Activated naive CD4-positive, alpha-beta T cell treated with anti-CD3 and anti-CD28 coated beads, Interleukin-2, amount 10 ng/mL, durations not matched to agents 7 days and 5 days (primary cell): Measurements from ENCODE around the gene GYPB.
"Not testable (repeated sequence)": the region's sequence is repeated elsewhere in the genome, so short reads cannot be mapped to it uniquely, and the experiment has no call there.

ENCODE experiments used
- CTCF ChIA-PET: fragments of 350-600 bp; sonication (Branson Sonifier 250); formaldehyde crosslinking; loops from one replicate; lab custom pipeline; 2021; ENCODE audit warnings: antibody characterized with exemption; lab: Charles Lee
- DNase-seq: peaks from one replicate; pipeline ENCODE4 v3.0.0-alpha.2; 2020
- H3K27ac Mint-ChIP-seq: one replicate; pipeline ENCODE4 v1.8.0; 2021; ENCODE audit warnings: mild to moderate bottlenecking, moderate library complexity, mixed read lengths
- H3K27me3 Mint-ChIP-seq: one replicate; pipeline ENCODE4 v1.8.0; 2021; ENCODE audit warnings: mild to moderate bottlenecking, mixed read lengths
- H3K36me3 Mint-ChIP-seq: one replicate; pipeline ENCODE4 v1.8.0; 2021; ENCODE audit warnings: mixed read lengths
- H3K4me1 Mint-ChIP-seq: one replicate; pipeline ENCODE4 v1.8.0; 2021; ENCODE audit warnings: mixed read lengths
- H3K4me3 Mint-ChIP-seq: one replicate; pipeline ENCODE4 v1.8.0; 2021; ENCODE audit warnings: mild to moderate bottlenecking, moderate library complexity, mixed read lengths
- H3K9me3 Mint-ChIP-seq: one replicate; pipeline ENCODE4 v1.8.0; 2021; ENCODE audit warnings: mixed read lengths

The GYPB gene

GRCh38 chr4:144024399-144025053 lies 5.3 kb upstream of the GYPB start:
- H3K4me1 Mint-ChIP-seq, DNase-seq, H3K4me3 Mint-ChIP-seq, CTCF ChIA-PET, H3K27me3 Mint-ChIP-seq, H3K36me3 Mint-ChIP-seq, H3K9me3 Mint-ChIP-seq, H3K27ac Mint-ChIP-seq: not testable (repeated sequence)

GRCh38 chr4:144022772-144023400 lies 3.7 kb upstream of the GYPB start:
- not testable (repeated sequence) for H3K36me3 Mint-ChIP-seq

GRCh38 chr4:144021336-144021990 lies 2.3 kb upstream of the GYPB start:
- H3K27me3 Mint-ChIP-seq, H3K4me3 Mint-ChIP-seq, H3K9me3 Mint-ChIP-seq, CTCF ChIA-PET, H3K4me1 Mint-ChIP-seq, H3K27ac Mint-ChIP-seq, H3K36me3 Mint-ChIP-seq, DNase-seq: not testable (repeated sequence)

More at GRCh38 chr4:144022772-144023400, 3.7 kb upstream of the GYPB start:
- H3K4me3 Mint-ChIP-seq, H3K9me3 Mint-ChIP-seq, H3K27me3 Mint-ChIP-seq, H3K27ac Mint-ChIP-seq, H3K4me1 Mint-ChIP-seq, DNase-seq, CTCF ChIA-PET: not testable (repeated sequence)

GRCh38 chr4:144018223-144019000 lies 768 bp downstream of the GYPB start:
- CTCF ChIA-PET, H3K27ac Mint-ChIP-seq, H3K27me3 Mint-ChIP-seq, H3K4me1 Mint-ChIP-seq, H3K36me3 Mint-ChIP-seq, DNase-seq, H3K9me3 Mint-ChIP-seq, H3K4me3 Mint-ChIP-seq: not testable (repeated sequence)

GRCh38 chr4:144017271-144017670 lies 1.9 kb downstream of the GYPB start:
- not testable (repeated sequence) for H3K9me3 Mint-ChIP-seq, H3K36me3 Mint-ChIP-seq, H3K4me3 Mint-ChIP-seq, H3K4me1 Mint-ChIP-seq, H3K27me3 Mint-ChIP-seq, DNase-seq, H3K27ac Mint-ChIP-seq
- CTCF ChIA-PET = interaction anchor here (0.5 kb wide), 1 partner anchor 1694 kb away, joined by 3 read pairs; no protein-coding TSS in a partner anchor

- DNase-seq, CTCF ChIA-PET, H3K4me1 Mint-ChIP-seq, H3K27ac Mint-ChIP-seq, H3K27me3 Mint-ChIP-seq, H3K9me3 Mint-ChIP-seq, H3K36me3 Mint-ChIP-seq, H3K4me3 Mint-ChIP-seq: not testable (repeated sequence)
These were observed 3.0 kb downstream of the GYPB start for GRCh38 chr4:144016057-144016605.

- Mint-ChIP-seq H3K4me1 (no peaks in the 10 kb centered on the region), H3K4me3 (no peak overlapping the region), H3K27ac (no peak overlapping the region), H3K9me3 (no peaks in the 10 kb centered on the region), H3K27me3 (no peaks in the 10 kb centered on the region), H3K36me3 (no peaks in the 10 kb centered on the region)
- DNase-seq = no peak
- CTCF ChIA-PET = no interaction called here
These were observed 4.4 kb downstream of the GYPB start for GRCh38 chr4:144014808-144015207.

- DNase-seq, H3K4me3 Mint-ChIP-seq, H3K9me3 Mint-ChIP-seq, H3K27me3 Mint-ChIP-seq, H3K36me3 Mint-ChIP-seq, CTCF ChIA-PET, H3K27ac Mint-ChIP-seq, H3K4me1 Mint-ChIP-seq: not testable (repeated sequence)
These were observed 10.6 kb downstream of the GYPB start for GRCh38 chr4:144008602-144009001.

GRCh38 chr4:144007960-144008359 lies 11.2 kb downstream of the GYPB start:
- H3K27me3 Mint-ChIP-seq, H3K4me1 Mint-ChIP-seq, H3K36me3 Mint-ChIP-seq, DNase-seq, CTCF ChIA-PET, H3K9me3 Mint-ChIP-seq, H3K4me3 Mint-ChIP-seq, H3K27ac Mint-ChIP-seq: not testable (repeated sequence)

GRCh38 chr4:144006200-144006803 lies 12.9 kb downstream of the GYPB start:
- H3K4me3 Mint-ChIP-seq, H3K36me3 Mint-ChIP-seq, H3K27ac Mint-ChIP-seq, DNase-seq, CTCF ChIA-PET, H3K9me3 Mint-ChIP-seq, H3K4me1 Mint-ChIP-seq, H3K27me3 Mint-ChIP-seq: not testable (repeated sequence)

GRCh38 chr4:144005558-144005953 lies 13.6 kb downstream of the GYPB start:
- H3K4me3 Mint-ChIP-seq, H3K27me3 Mint-ChIP-seq, H3K36me3 Mint-ChIP-seq, H3K27ac Mint-ChIP-seq, DNase-seq, H3K4me1 Mint-ChIP-seq, H3K9me3 Mint-ChIP-seq, CTCF ChIA-PET: not testable (repeated sequence)

GRCh38 chr4:144004868-144005557 lies 14.2 kb downstream of the GYPB start:
- DNase-seq, CTCF ChIA-PET, H3K4me1 Mint-ChIP-seq, H3K9me3 Mint-ChIP-seq, H3K27ac Mint-ChIP-seq, H3K27me3 Mint-ChIP-seq, H3K36me3 Mint-ChIP-seq, H3K4me3 Mint-ChIP-seq: not testable (repeated sequence)

- CTCF ChIA-PET, H3K36me3 Mint-ChIP-seq, H3K4me1 Mint-ChIP-seq: not testable (repeated sequence)
These were observed 15.3 kb downstream of the GYPB start for GRCh38 chr4:144003890-144004265.

More at GRCh38 chr4:144003890-144004265, 15.3 kb downstream of the GYPB start:
- not testable (repeated sequence) for H3K4me3 Mint-ChIP-seq, H3K27ac Mint-ChIP-seq, H3K27me3 Mint-ChIP-seq, H3K9me3 Mint-ChIP-seq, DNase-seq
